ENCODE results near the gene LDLRAD4. TPM values are rescaled to one million over a fixed set of nuclear protein-coding genes. Genes with fewer than 3 reads are reported as not detected.

The LDLRAD4 gene
- total and polyA plus RNA-seq, 8 donors, result 14.1 to 26.6 (median 18.8) TPM

DNA sequence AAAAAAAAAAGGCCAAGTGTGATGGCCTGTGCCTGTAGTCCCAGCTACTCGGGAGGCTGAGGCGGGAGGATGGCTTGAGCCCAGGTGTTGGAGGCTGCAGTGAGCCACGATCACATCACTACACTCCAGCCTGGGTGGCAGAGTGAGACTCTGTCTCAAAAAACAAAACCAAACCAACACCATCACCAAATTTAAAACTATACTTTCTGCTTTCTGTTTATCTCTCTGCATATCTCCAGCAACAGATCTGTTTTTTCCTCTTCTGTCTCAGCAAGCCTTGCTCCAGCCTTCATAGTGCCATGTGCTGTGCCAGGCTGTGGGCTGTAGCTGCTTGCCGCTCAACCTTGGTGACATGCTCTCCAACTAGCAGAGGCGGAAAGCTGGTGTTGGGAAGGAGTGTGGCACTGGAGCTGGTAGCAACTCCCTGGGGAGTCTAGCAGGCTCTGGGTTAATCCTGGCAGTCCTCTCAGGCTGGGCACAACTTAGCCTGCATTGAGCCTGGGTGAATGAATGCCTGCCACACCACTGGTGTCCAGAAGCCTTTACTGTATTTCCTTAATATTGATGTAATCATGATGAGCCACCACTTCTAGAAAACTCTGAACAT is 204.1 kb downstream of the LDLRAD4 start:
- DNase-seq (no peak), ATAC-seq (no peak)
- Histone ChIP-seq H3K4me1 (peaks cover 5 to 10% of the 10 kb centered on the region in 2 donors), H3K27ac (no peak overlapping the region), H3K4me3 (no peak overlapping the region), H3K9me3 (no peaks in the 10 kb centered on the region), H3K27me3 (no peaks in the 10 kb centered on the region), H3K36me3 (no peaks in the 10 kb centered on the region)
- intact Hi-C loops (cut with DNase I), result no loop called here
- TF ChIP-seq, protein P1, sequence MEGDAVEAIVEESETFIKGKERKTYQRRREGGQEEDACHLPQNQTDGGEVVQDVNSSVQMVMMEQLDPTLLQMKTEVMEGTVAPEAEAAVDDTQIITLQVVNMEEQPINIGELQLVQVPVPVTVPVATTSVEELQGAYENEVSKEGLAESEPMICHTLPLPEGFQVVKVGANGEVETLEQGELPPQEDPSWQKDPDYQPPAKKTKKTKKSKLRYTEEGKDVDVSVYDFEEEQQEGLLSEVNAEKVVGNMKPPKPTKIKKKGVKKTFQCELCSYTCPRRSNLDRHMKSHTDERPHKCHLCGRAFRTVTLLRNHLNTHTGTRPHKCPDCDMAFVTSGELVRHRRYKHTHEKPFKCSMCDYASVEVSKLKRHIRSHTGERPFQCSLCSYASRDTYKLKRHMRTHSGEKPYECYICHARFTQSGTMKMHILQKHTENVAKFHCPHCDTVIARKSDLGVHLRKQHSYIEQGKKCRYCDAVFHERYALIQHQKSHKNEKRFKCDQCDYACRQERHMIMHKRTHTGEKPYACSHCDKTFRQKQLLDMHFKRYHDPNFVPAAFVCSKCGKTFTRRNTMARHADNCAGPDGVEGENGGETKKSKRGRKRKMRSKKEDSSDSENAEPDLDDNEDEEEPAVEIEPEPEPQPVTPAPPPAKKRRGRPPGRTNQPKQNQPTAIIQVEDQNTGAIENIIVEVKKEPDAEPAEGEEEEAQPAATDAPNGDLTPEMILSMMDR (IDR thresholded peaks at IDR 0.05), result no peak

DNA sequence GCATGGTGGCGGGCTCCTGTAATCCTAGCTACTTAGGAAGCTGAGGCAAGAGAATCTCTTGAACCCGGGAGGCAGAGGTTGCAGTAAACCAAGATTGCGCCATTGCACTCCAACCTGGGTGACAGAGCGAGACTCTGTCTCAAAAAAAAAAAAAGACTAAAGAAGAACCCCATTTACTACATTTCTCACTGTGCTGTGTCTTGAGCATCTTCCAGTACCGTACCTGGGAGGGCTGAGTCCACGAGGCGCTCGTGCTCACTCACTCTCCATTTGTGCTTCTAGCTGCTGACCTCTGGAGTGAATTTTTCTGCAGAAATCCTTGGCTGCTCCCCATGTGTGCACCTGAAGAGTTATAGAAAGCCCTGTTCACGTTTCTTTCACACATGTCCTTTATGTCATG is 204.8 kb downstream of the LDLRAD4 start:
- ATAC-seq (no peak), DNase-seq (no peak)
- intact Hi-C loops (cut with DNase I), result no loop called here
- H3K27me3 ChIP-seq, result no peaks in the 10 kb centered on the region
- no peaks in the 10 kb centered on the region for H3K36me3 ChIP-seq
- TF ChIP-seq, protein P1 (IDR thresholded peaks at IDR 0.05), result no peak
- H3K4me1 ChIP-seq, result peaks cover 5 to 11% of the 10 kb centered on the region in 2 donors
- no peak overlapping the region for H3K27ac ChIP-seq
- no peak overlapping the region for H3K4me3 ChIP-seq
- no peaks in the 10 kb centered on the region for H3K9me3 ChIP-seq

DNA sequence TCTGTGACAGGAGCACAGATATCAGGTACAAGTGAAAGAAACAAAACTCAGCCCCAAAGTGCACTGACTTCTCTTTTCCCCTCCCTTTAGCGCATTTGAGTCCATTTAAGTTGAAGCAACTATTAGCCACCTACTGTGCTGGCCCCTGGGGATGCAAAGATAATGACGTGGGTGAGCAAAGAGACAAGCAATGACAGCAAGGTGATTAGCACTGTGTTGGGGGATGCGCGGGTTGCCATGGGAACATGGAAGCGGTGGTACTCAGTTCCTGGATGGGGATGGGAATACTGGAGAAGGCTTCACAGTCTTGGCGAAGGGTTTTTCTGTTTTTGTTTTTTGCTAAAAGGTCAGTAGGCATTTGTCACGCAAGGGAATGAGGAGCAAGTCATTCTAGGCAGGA is 205.8 kb downstream of the LDLRAD4 start:
- H3K36me3 ChIP-seq, result no peaks in the 10 kb centered on the region
- no peak for ATAC-seq
- DNase-seq, result no peak
- H3K27me3 ChIP-seq, result no peaks in the 10 kb centered on the region
- peaks cover 0 to 11% of the 10 kb centered on the region in 2 donors for H3K4me1 ChIP-seq
- no peak overlapping the region for H3K4me3 ChIP-seq
- TF ChIP-seq, protein P1 (IDR thresholded peaks at IDR 0.05), result no peak
- H3K9me3 ChIP-seq, result no peaks in the 10 kb centered on the region
- no peak overlapping the region for H3K27ac ChIP-seq
- intact Hi-C loops (cut with DNase I), result no loop called here

DNA sequence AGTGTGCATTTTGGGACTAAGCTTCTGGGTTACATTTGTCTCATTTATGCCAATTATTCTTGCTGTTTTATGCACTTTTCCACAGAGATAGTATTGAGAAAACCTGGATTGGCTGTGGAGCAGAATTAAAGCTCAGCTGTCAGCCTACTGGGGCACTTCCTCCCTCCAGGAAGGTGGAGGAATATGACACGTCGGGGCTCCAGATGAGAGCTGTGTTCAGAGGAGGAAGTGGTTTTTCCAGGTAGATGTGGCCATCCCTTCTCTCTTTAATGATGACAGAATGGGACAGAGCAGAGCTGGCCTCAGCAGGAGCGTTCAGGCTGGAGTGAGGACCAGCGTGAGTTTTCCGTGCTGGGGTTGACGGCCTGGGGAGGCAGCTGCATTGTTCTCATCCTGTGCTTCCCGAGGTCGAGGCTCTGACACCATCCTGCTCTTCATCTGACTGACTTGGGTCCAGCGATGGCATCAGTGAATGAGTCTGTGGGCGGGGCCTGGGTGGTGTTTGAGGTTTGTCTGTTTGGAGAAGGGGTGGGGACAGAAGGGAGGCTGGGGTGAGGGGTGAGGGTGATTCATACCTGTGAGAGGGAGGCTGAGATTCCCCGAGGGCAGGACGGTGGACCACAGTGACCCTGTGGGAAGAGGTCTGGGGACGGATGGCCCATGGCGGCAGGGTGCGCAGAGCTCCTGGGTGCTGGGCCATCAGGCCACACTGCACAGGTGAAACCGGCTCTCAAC is 207.0 kb downstream of the LDLRAD4 start:
- ATAC-seq, result no peak

DNA sequence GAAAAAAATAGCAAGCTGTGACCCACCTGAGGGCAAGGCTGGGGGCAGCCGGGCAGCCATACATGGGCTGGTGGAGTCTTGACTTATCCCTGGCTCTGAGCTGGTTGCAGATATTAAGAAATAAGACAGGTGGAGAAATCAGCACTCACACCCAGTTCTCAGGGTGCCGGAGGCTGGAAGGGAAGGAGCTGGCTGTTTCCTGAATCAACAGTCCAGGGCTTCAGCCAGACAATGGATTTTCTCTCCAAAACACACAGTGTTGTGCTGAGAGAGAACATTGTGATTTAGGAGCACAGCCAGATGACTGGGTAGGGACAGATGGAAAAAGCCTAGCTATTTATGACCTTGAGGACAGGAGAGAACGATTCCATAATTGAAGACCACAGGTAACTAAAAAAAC is 208.8 kb downstream of the LDLRAD4 start:
- TF ChIP-seq, protein P1 (IDR thresholded peaks at IDR 0.05), result no peak
- Histone ChIP-seq H3K36me3 (no peaks in the 10 kb centered on the region), H3K27me3 (no peaks in the 10 kb centered on the region), H3K27ac (no peak overlapping the region), H3K4me3 (no peak overlapping the region), H3K9me3 (no peaks in the 10 kb centered on the region), H3K4me1 (peaks cover 0 to 11% of the 10 kb centered on the region in 2 donors)
- DNase-seq (no peak), ATAC-seq (peak; percentile 43)
- intact Hi-C loops (cut with DNase I), result no loop called here

More for the DNA sequence above, 207.0 kb downstream of the LDLRAD4 start:
- intact Hi-C loops (cut with DNase I), result no loop called here
- TF ChIP-seq, protein P1 (IDR thresholded peaks at IDR 0.05), result no peak
- H3K4me3 ChIP-seq, result no peak overlapping the region
- H3K9me3 ChIP-seq, result no peaks in the 10 kb centered on the region
- H3K36me3 ChIP-seq, result no peaks in the 10 kb centered on the region
- H3K27ac ChIP-seq, result no peak overlapping the region
- no peaks in the 10 kb centered on the region for H3K27me3 ChIP-seq
- no peak for DNase-seq
- peaks cover 0 to 11% of the 10 kb centered on the region in 2 donors for H3K4me1 ChIP-seq
